Activated T-cell treated with anti-CD3 and anti-CD28 coated beads, Interleukin-2, amount 50 U/mL, for 72 hours (primary cell): ENCODE results near the gene CNTNAP2. TPM values are rescaled to one million over a fixed set of nuclear protein-coding genes. Genes with fewer than 3 reads are reported as not detected.

ENCODE experiments used
- ATAC-seq, 2 donors: fragments of 150-1000 bp; cut with Tn5 transposase; replicated peaks in 1 of 2; 2 replicates each; pipeline ENCODE4 v1.10.0; 2021; ENCODE audit warnings: moderate library complexity in 2 of 2, mild to moderate bottlenecking in 1 of 2
- DNase-seq, 2 donors: peaks; one replicate each; pipeline ENCODE4 v3.0.0; 2021 to 2022; ENCODE audit warnings: mixed read lengths in 1 of 2
- H3K27ac Mint-ChIP-seq: one replicate; pipeline ENCODE4 v1.8.0; 2022; ENCODE audit warnings: mild to moderate bottlenecking, moderate library complexity, mixed read lengths
- H3K27me3 Mint-ChIP-seq: one replicate; pipeline ENCODE4 v1.8.0; 2022; ENCODE audit warnings: low read depth, mixed read lengths
- H3K36me3 Mint-ChIP-seq, 2 donors: one replicate each; pipeline ENCODE4 v1.8.0; 2022; ENCODE audit warnings: mixed read lengths in 2 of 2, mild to moderate bottlenecking in 1 of 2; ENCODE audit not compliant: insufficient read depth in 2 of 2
- H3K4me1 Mint-ChIP-seq: one replicate; pipeline ENCODE4 v1.8.0; 2022; ENCODE audit warnings: low read depth, mixed read lengths
- H3K4me3 Mint-ChIP-seq, 2 donors: one replicate each; pipeline ENCODE4 v1.8.0; 2022; ENCODE audit warnings: mild to moderate bottlenecking in 2 of 2, mixed read lengths in 2 of 2, moderate library complexity in 2 of 2
- H3K9me3 Mint-ChIP-seq, 2 donors: one replicate each; pipeline ENCODE4 v1.8.0; 2022; ENCODE audit warnings: mixed read lengths in 2 of 2
- total RNA-seq, 2 donors: library from RNA; stranded (reverse); gene quantifications; one replicate each; pipeline ENCODE4 v1.2.3, GENCODE V29; 2022

Gene CNTNAP2
- total RNA-seq, 2 donors from 2014 or later: not detected

GRCh38 chr7:148114804-148115203 is 1998.2 kb downstream of the CNTNAP2 start:
- Mint-ChIP-seq H3K9me3 (no peaks in the 10 kb centered on the region), H3K27ac (no peak overlapping the region), H3K36me3 (no peaks in the 10 kb centered on the region), H3K4me1 (no peaks in the 10 kb centered on the region), H3K4me3 (no peak overlapping the region), H3K27me3 (no peaks in the 10 kb centered on the region)
- ATAC-seq (no peak), DNase-seq (no peak)

GRCh38 chr7:148115308-148115707 is 1998.7 kb downstream of the CNTNAP2 start:
- no peak overlapping the region for H3K4me3 Mint-ChIP-seq
- no peaks in the 10 kb centered on the region for H3K9me3 Mint-ChIP-seq
- no peaks in the 10 kb centered on the region for H3K27me3 Mint-ChIP-seq
- no peaks in the 10 kb centered on the region for H3K36me3 Mint-ChIP-seq
- H3K27ac Mint-ChIP-seq: no peak overlapping the region
- DNase-seq (no peak), ATAC-seq (no peak)
- no peaks in the 10 kb centered on the region for H3K4me1 Mint-ChIP-seq

DNA sequence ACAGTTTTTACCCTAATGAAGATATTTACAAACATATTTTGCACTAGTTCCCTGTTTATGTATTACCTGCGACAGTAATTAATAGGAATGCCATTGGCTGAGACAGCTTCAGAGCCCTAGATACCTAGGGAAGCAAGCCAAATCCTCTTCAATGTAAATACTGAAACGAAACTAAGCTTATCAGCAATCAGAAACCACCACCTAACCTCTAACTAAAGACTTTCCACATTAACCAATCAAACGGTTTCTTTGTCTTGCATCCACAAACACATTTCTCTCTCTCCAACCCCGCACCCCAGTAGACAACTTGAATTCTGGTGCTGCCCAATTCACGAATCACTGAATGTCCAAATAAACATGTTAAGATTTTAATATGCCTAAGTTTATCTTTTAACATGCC is 1999.6 kb downstream of the CNTNAP2 start:
- peaks cover 1% of the 10 kb centered on the region for H3K27me3 Mint-ChIP-seq
- no peak overlapping the region for H3K4me3 Mint-ChIP-seq
- H3K4me1 Mint-ChIP-seq: no peaks in the 10 kb centered on the region
- no peak for DNase-seq
- no peak overlapping the region for H3K27ac Mint-ChIP-seq
- no peaks in the 10 kb centered on the region for H3K9me3 Mint-ChIP-seq
- H3K36me3 Mint-ChIP-seq: no peaks in the 10 kb centered on the region
- ATAC-seq: no peak

DNA sequence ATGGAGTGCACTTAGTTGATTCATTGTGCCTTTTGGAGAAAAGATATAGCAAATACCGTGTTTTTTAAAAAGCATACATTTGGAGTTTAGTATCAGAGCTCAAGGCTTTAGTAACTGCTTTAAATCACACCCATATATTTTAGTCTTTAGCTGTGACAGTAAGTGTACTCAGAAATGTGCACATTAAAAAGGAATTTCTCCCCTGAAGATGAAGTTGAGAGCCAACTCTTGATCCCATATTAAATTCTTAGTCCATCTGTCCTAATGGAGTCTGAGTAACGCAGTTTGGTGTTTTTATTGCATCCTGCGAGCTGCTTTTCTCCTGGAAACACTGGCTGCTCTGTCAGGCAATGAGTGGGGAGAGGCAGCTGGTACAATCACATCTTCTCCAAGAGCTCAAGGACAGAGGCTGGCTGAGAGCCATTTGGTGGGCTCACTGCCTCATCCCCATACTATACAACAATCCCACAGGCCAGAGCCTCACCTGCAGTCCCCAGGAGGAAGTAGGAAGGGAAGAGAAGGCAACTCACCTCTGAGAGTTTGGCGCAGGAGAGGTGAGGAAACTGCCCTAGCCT is 2000.3 kb downstream of the CNTNAP2 start:
- Mint-ChIP-seq H3K4me3 (no peak overlapping the region), H3K4me1 (no peaks in the 10 kb centered on the region), H3K36me3 (no peaks in the 10 kb centered on the region), H3K27ac (no peak overlapping the region), H3K9me3 (no peaks in the 10 kb centered on the region), H3K27me3 (peaks cover 6% of the 10 kb centered on the region)
- no peak for DNase-seq
- no peak for ATAC-seq

GRCh38 chr7:148118371-148118770 is 2001.8 kb downstream of the CNTNAP2 start:
- ATAC-seq (no peak), DNase-seq (no peak)
- Mint-ChIP-seq H3K4me3 (no peak overlapping the region), H3K9me3 (no peaks in the 10 kb centered on the region), H3K27ac (no peak overlapping the region), H3K4me1 (no peaks in the 10 kb centered on the region), H3K36me3 (no peaks in the 10 kb centered on the region), H3K27me3 (peaks cover 6% of the 10 kb centered on the region)

DNA sequence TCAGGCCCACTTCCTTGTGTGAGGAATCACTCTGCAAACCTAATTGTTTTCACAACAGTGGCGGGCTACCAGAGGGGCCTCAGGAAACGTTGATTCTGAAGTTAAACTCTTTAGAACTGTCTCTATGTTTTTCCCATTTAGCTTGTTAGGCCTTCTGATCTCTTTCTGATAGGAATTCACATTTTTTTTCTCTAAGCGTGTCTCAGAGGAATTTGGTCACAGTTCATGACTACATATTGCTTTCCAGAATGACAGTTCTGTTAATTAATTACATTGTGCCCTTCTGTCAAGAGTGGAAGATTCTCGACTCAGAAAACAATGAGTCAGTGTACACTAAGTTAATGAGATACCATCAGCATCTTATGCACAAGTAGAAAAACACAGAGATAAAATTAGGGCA is 2004.8 kb downstream of the CNTNAP2 start:
- Mint-ChIP-seq H3K9me3 (peaks cover 1 to 6% of the 10 kb centered on the region in 2 donors), H3K27me3 (peaks cover 6% of the 10 kb centered on the region), H3K4me3 (no peak overlapping the region), H3K4me1 (no peaks in the 10 kb centered on the region), H3K36me3 (no peaks in the 10 kb centered on the region), H3K27ac (no peak overlapping the region)
- DNase-seq (no peak), ATAC-seq (no peak)

- Mint-ChIP-seq H3K27ac (no peak overlapping the region), H3K4me1 (no peaks in the 10 kb centered on the region), H3K27me3 (peaks cover 6% of the 10 kb centered on the region), H3K4me3 (no peak overlapping the region), H3K36me3 (no peaks in the 10 kb centered on the region), H3K9me3 (peaks cover 1 to 6% of the 10 kb centered on the region in 2 donors)
- DNase-seq: no peak
- no peak for ATAC-seq
Measured at GRCh38 chr7:148121847-148122246, 2005.2 kb downstream of the CNTNAP2 start.

- no peak overlapping the region for H3K27ac Mint-ChIP-seq
- H3K4me1 Mint-ChIP-seq: no peaks in the 10 kb centered on the region
- DNase-seq (no peak), ATAC-seq (no peak)
- peaks cover 6% of the 10 kb centered on the region for H3K27me3 Mint-ChIP-seq
- no peaks in the 10 kb centered on the region for H3K36me3 Mint-ChIP-seq
- peaks cover 1 to 6% of the 10 kb centered on the region in 2 donors for H3K9me3 Mint-ChIP-seq
- H3K4me3 Mint-ChIP-seq: no peak overlapping the region
Measured at GRCh38 chr7:148124477-148124876, 2007.9 kb downstream of the CNTNAP2 start.

- Mint-ChIP-seq H3K27me3 (no peaks in the 10 kb centered on the region), H3K4me1 (no peaks in the 10 kb centered on the region), H3K27ac (no peak overlapping the region), H3K9me3 (peaks cover 1 to 6% of the 10 kb centered on the region in 2 donors), H3K36me3 (no peaks in the 10 kb centered on the region), H3K4me3 (no peak overlapping the region)
- DNase-seq: no peak
- no peak for ATAC-seq
Measured at GRCh38 chr7:148127374-148127773, 2010.8 kb downstream of the CNTNAP2 start.

GRCh38 chr7:148129023-148129422 is 2012.4 kb downstream of the CNTNAP2 start:
- Mint-ChIP-seq H3K36me3 (no peaks in the 10 kb centered on the region), H3K27ac (no peak overlapping the region), H3K4me1 (no peaks in the 10 kb centered on the region), H3K4me3 (no peak overlapping the region), H3K9me3 (peaks cover 1 to 6% of the 10 kb centered on the region in 2 donors), H3K27me3 (no peaks in the 10 kb centered on the region)
- DNase-seq (no peak), ATAC-seq (no peak)

DNA sequence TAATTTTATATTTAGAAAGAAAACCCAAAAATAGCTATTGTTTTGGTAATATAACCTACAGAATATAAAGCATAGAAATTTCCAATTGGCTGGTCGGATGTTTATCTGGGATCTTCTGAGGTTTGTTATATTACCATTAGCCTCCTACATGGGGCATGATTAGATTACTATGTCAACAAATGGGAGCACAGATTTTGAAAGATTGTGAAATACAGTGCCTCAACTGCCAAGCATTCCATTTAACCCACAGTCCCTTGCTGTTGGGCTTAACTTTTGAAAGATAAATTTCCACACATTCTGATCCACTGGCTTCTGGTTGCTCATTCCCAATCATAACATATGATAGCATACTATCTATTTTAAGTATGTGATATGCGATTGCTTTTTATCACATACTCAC is 2018.5 kb downstream of the CNTNAP2 start:
- DNase-seq (no peak), ATAC-seq (no peak)
- Mint-ChIP-seq H3K27ac (no peak overlapping the region), H3K27me3 (no peaks in the 10 kb centered on the region), H3K4me1 (no peaks in the 10 kb centered on the region), H3K9me3 (peaks cover 0 to 3% of the 10 kb centered on the region in 2 donors), H3K36me3 (peaks cover 0 to 2% of the 10 kb centered on the region in 2 donors), H3K4me3 (no peak overlapping the region)

DNA sequence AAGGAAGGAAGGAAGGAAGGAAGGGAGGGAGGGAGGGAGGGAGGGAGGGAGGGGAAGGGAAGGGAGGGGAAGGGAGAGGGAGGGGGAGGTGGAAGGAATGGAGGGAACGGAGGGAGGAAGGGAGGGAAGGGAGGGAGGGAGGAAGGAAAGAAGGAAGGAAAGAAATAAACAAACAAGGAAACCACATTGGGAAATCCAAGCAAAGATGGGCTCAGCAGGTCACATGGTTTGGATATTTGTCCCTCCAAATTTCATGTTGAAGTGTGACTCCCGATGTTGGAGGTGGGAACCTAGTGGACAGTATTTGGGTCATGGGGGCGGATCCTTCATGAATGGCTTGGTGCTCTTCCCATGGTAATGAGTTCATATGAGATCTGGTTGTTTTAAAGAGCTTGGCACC is 2019.4 kb downstream of the CNTNAP2 start:
- Mint-ChIP-seq H3K4me3 (no peak overlapping the region), H3K9me3 (peaks cover 0 to 3% of the 10 kb centered on the region in 2 donors), H3K27me3 (no peaks in the 10 kb centered on the region), H3K27ac (no peak overlapping the region), H3K36me3 (peaks cover 0 to 2% of the 10 kb centered on the region in 2 donors), H3K4me1 (no peaks in the 10 kb centered on the region)
- DNase-seq: no peak
- no peak for ATAC-seq

GRCh38 chr7:148142660-148143248 is 2026.2 kb downstream of the CNTNAP2 start:
- Mint-ChIP-seq H3K4me1 (no peaks in the 10 kb centered on the region), H3K27me3 (no peaks in the 10 kb centered on the region), H3K9me3 (no peaks in the 10 kb centered on the region), H3K4me3 (no peak overlapping the region), H3K27ac (no peak overlapping the region), H3K36me3 (peaks cover 0 to 2% of the 10 kb centered on the region in 2 donors)
- ATAC-seq (no peak), DNase-seq (peak in 1 of 2 donors; percentile 14)

DNA sequence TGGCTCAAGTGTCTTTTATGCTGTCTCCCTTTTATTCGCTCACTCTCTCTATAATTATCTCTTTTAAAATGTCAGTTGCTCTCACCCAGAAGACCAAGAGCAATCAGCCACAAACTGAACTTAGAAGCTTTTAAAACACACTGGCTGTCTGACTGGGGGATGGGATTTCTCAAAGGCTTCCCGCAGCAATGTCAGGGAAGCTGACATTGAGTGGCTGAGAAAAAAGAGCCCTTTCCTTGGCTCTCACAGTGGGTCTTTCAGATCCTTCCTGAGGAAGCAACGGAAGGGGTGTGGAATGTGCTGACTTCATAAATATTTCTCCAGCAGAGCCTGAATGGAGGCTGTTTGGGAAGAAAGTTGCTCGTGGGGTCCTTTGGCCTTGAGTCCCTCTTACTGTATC is 2028.2 kb downstream of the CNTNAP2 start:
- ATAC-seq (no peak), DNase-seq (no peak)
- peaks cover 0 to 1% of the 10 kb centered on the region in 2 donors for H3K36me3 Mint-ChIP-seq
- no peak overlapping the region for H3K27ac Mint-ChIP-seq
- H3K4me3 Mint-ChIP-seq: no peak overlapping the region
- H3K4me1 Mint-ChIP-seq: no peaks in the 10 kb centered on the region
- H3K27me3 Mint-ChIP-seq: no peaks in the 10 kb centered on the region
- peaks cover 0 to 4% of the 10 kb centered on the region in 2 donors for H3K9me3 Mint-ChIP-seq
